ENCODE results near the gene LZTFL1.
"Not testable (repeated sequence)": the region's sequence is repeated elsewhere in the genome, so short reads cannot be mapped to it uniquely, and the experiment has no call there.

LZTFL1 gene

GRCh38 chr3:45864760-45865519 is 23.0 kb upstream of the LZTFL1 start:
- no peak for DNase-seq

GRCh38 chr3:45861043-45861719 is 19.3 kb upstream of the LZTFL1 start:
- no peak for DNase-seq

GRCh38 chr3:45860481-45860880 is 18.6 kb upstream of the LZTFL1 start:
- DNase-seq, result no peak

GRCh38 chr3:45858809-45859543 is 17.1 kb upstream of the LZTFL1 start:
- no peak for DNase-seq

GRCh38 chr3:45857024-45857423 is 15.1 kb upstream of the LZTFL1 start:
- not testable (repeated sequence) for DNase-seq

GRCh38 chr3:45856323-45856722 is 14.4 kb upstream of the LZTFL1 start:
- not testable (repeated sequence) for DNase-seq

GRCh38 chr3:45852828-45853227 is 10.9 kb upstream of the LZTFL1 start:
- DNase-seq, result no peak

GRCh38 chr3:45848392-45848791 is 6.5 kb upstream of the LZTFL1 start:
- DNase-seq, result no peak

- no peak for DNase-seq
Observed at GRCh38 chr3:45844616-45845015, 2.7 kb upstream of the LZTFL1 start.

- no peak for DNase-seq
Observed at GRCh38 chr3:45842851-45843625, 1.1 kb upstream of the LZTFL1 start.

GRCh38 chr3:45841420-45841756 is 531 bp downstream of the LZTFL1 start:
- DNase-seq, result no peak

- no peak for DNase-seq
Observed at GRCh38 chr3:45838466-45838865, 3.5 kb downstream of the LZTFL1 start.

- no peak for DNase-seq
Observed at GRCh38 chr3:45832699-45833098, 9.2 kb downstream of the LZTFL1 start.

GRCh38 chr3:45830121-45830520 is 11.8 kb downstream of the LZTFL1 start:
- no peak for DNase-seq

GRCh38 chr3:45826908-45827307 is 15.0 kb downstream of the LZTFL1 start:
- no peak for DNase-seq

- DNase-seq, result no peak
Observed at GRCh38 chr3:45826321-45826720, 15.6 kb downstream of the LZTFL1 start.

- no peak for DNase-seq
Observed at GRCh38 chr3:45821127-45821526, 20.8 kb downstream of the LZTFL1 start.

- no peak for DNase-seq
Observed at GRCh38 chr3:45819543-45819942, 22.4 kb downstream of the LZTFL1 start.

GRCh38 chr3:45817831-45818522 is 23.9 kb downstream of the LZTFL1 start:
- DNase-seq, result peak; percentile 75

GRCh38 chr3:45816544-45816943 is 25.4 kb downstream of the LZTFL1 start:
- DNase-seq, result peak; percentile 15

- DNase-seq, result no peak
Observed at GRCh38 chr3:45814322-45814721, 27.6 kb downstream of the LZTFL1 start.
